H7 (cell line): Measurements from ENCODE around the gene PBX1. TPM values are rescaled to one million over a fixed set of nuclear protein-coding genes. Genes with fewer than 3 reads are reported as not detected.

Experiments
- DNase-seq: peaks from one replicate; pipeline ENCODE4 v3.0.0; 2012
- H3K27me3 ChIP-seq: 2 replicates; pipeline ENCODE4 v1.6.0; 2011; ENCODE audit warnings: mild to moderate bottlenecking, low read length; ENCODE audit not compliant: control insufficient read depth, insufficient read depth
- H3K36me3 ChIP-seq: replicated peaks from 2 replicates; pipeline ENCODE4 v1.5.1; 2011; ENCODE audit warnings: low read length; ENCODE audit not compliant: control insufficient read depth, insufficient read depth
- H3K4me3 ChIP-seq: 2 replicates; pipeline ENCODE4 v1.5.1; 2011; ENCODE audit warnings: low read depth, mild to moderate bottlenecking, control low read depth, low read length, moderate library complexity; ENCODE audit not compliant: insufficient read depth
- total RNA-seq: library from RNA; depleted of rRNA; stranded (reverse); fragments of >200 nt; shearing (Covaris generic); gene quantifications from 2 replicates; pipeline ENCODE4 v1.2.3, GENCODE V29; 2014

PBX1 gene
- total RNA-seq, 1 experiment from 2014 or later: 70.5 TPM

DNA sequence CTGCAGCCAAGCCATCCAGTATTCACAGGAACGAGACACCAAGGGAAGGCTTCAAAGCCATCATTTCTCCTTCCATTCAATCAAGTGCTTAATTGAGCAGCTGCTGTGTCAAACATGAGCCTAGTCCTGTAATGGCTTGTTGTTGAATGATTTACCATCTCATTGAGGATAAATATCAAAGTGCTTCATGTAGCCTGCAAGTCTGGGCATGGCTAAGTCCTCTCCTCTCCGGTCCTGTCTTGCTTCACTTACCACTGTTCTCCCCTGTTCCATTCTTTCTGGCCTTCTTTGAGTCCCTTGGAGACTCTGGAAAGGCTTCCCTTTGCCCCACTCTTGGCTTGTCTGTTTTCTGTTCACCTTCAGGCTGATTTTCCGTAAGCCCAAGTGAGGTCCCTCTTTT is 279.8 kb downstream of the PBX1 start:
- DNase-seq: no peak
- no peak overlapping the region for H3K4me3 ChIP-seq
- H3K36me3 ChIP-seq: no peaks in the 10 kb centered on the region; the same call in 1 of the 2 replicates

DNA sequence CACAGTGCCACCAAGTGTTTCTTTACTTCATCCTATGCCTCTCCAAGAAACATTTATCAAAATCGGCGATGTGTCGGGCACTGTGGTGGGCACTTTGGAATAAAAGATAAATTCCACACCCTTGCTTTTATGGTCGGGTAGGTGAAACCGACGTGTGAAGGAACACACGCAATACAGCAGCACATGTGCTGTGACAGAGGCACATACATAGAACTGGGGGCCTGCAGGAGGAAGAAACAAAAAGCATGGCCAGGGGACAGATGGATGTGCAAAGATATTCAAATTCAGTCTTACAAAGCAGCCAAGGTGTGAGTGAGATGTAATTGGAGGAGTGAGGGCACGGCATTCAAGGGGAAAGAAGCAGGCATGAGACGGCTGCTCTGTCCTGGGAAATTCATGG is 282.0 kb downstream of the PBX1 start:
- Histone ChIP-seq H3K27me3 (no peaks in the 10 kb centered on the region), H3K36me3 (no peaks in the 10 kb centered on the region; the same call in none of the 2 replicates), H3K4me3 (no peak overlapping the region)
- no peak for DNase-seq

More for the DNA sequence above, 279.8 kb downstream of the PBX1 start:
- H3K27me3 ChIP-seq: no peaks in the 10 kb centered on the region

DNA sequence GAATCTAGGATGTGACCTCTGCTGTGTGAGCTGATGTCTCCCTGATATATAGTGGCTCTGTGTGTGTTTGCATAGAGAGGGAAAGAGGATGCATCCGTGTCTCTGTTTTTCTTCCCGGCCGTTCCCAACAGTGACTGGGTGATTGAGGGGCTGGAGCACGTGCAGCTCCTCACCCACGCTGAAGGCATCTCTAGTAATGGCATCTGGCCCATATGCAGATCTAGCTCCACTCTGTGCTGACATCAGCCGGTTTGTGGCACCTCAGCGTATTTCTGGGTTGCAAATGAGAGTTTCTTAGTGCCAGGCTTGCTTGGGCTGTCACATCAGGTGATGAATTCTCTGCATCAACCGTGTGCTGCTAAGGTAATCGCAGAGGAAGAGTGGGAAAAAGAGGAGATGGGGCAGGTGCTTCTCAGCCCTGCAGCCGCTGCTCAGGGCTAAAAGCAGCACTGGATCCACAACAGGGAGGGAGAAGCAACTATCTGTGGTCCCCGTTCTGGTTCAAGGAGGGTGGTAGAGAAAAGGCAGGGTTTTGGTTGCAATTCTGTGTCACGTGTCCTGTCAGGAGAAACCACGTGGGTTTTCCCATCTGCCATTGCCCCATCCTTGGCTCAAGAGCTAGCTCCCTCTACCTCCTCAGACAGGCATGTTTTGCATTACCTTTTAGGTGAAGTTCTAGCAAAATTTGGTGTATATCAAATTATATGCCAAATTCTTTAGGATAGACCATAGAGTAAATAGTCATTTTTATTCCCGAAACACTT is 282.9 kb downstream of the PBX1 start:
- Histone ChIP-seq H3K27me3 (no peaks in the 10 kb centered on the region), H3K36me3 (peaks cover 4% of the 10 kb centered on the region), H3K4me3 (no peak overlapping the region)
- no peak for DNase-seq

DNA sequence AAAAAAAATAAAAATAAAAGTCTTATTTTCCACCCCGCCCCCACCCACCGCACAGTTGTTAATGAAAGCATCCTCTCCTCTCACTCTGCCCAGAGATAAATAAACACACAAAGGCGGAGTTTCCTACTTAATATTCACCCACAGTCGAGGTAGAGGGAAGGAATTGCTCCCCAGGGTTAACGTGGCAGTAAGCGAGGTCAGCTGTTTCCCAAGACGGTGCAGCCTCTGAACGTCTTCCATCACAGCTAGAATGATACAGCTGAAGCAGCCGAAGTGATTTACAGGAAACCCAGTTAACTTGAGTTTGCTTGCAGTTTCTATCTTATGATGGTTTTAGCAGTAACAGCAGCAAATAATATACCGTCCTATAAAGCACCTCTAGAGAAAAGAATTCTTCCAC is 283.9 kb downstream of the PBX1 start:
- no peaks in the 10 kb centered on the region for H3K27me3 ChIP-seq
- no peak overlapping the region for H3K4me3 ChIP-seq
- H3K36me3 ChIP-seq: peaks cover 11% of the 10 kb centered on the region
- no peak for DNase-seq

DNA sequence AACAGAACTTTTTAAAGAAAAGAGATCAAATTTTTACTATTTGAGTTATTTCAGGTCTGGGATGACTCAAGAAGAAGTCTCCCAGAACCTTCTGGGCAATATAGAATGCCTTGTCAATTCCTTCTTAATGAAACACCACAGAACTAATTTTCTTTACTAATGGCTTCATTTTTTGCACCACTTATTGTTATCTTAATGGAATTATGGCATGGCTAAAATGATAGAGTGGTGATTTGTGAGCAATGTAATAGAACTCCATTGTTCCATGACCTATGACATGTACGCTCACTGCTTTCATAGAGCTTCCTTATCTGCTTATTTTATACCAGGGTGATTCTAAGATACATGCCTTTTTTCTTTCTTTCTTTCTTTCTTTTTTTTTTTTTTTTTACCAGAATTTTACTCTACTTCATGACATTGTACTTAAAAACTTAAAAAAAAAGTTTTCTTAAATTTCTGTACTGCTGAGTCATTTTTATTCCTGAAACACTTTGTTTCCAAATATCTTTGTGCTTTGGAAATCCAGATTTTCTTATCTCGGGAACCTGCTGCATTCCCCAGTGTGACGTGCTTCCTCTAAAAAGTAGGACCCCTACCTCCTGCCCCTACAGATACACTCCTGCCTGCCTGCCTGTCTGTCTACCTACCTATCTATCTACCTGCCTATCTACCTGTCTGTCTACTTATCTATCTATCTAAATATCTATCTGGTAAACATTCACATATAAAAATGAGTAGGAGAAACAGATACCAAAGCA is 284.9 kb downstream of the PBX1 start:
- DNase-seq: no peak
- H3K36me3 ChIP-seq: peaks cover 11% of the 10 kb centered on the region
- no peak overlapping the region for H3K4me3 ChIP-seq
- no peaks in the 10 kb centered on the region for H3K27me3 ChIP-seq

DNA sequence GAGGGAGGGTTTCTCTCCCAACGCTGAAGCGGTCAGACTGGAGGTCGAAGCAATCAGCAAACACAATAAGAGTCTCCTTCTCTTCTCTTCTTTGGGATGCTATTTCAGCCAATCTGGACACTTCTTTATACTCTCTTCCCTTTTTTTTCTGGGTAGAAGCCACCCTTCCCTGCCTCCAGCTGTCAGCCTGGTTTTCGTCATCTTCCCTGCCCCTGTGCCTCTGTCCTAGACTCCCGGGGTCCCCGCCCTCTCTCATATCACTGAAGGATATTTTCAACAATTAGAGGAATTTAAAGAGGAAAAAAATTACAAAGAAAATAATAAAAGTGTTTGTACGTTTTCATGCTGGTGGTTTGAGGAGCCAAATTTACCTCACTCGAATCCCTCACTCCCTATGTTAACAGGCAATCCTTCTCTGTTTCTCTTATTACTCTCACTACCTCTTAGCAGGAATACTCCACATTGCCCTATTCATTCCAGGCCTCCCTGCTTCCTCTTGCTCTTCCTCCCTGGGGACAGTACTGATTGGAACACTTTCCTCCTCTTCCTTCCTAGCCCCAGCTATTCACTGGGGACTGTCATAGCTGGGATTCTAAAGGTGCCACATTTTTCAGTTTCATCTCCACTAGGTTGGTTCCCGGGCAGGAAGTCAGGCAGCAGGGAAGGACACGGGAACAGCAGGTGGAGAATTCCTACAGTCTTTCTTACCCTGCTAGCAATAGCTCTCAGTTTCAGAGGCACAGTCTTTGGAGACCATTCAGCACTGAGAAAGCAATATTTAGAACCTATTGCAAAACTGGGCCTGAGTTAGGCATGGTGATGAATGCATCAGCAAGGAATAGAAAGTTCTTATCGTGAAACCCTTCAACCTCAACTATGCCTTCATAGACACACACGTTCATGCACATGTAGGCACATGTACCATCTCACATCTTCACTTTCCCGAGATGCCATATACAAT is 288.0 kb downstream of the PBX1 start:
- peaks cover 11% of the 10 kb centered on the region for H3K36me3 ChIP-seq
- no peaks in the 10 kb centered on the region for H3K27me3 ChIP-seq
- DNase-seq: no peak
- H3K4me3 ChIP-seq: no peak overlapping the region

DNA sequence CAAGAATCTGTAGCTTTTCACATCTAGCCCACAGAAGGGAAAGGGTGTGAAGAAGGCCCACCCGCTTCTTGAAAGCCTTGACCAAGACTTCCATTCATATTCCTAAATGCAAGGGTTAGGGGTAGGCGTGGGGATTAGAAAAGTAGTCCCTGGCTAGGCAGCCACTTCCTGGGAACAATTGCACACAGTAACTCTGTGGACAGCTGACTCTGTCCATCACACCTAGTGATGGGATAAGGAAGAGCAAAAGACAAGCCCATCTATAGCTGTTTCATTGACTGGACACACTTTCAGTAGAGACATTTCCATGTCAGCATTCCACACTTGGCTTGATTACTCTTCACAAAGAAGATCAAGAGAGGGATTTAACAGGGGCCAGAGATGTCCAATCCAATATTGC is 294.2 kb downstream of the PBX1 start:
- no peak for DNase-seq
- no peak overlapping the region for H3K4me3 ChIP-seq
- H3K27me3 ChIP-seq: no peaks in the 10 kb centered on the region
- H3K36me3 ChIP-seq: no peaks in the 10 kb centered on the region

DNA sequence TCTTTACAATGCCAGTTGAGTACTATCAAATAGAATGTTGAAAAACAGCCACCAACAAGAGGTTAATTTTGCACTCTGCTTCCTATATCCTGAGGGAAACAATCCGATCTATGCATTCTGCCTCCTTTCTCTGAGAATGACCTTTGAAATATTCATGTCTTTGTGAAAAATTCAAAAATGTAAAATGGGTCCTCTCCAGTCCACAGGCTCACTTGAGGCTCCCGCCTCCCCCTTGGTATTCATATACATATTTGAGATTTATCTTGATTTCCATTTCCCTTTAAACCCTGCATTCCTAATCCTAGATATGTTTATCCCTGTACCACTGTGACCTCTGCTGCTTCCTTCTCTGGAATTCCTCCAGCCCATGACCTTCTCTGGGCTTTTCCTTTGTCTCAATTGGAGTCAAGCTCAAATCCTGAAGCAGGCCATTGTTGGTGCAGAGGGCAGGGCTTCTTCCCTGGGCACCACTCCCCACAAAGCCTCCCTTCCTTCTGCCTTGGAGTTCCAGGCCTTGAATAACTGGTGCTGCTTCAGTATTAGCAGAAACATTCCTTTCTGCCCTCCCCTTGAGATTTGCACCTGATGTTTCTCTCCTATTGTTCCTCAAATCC is 296.8 kb downstream of the PBX1 start:
- no peaks in the 10 kb centered on the region for H3K27me3 ChIP-seq
- H3K4me3 ChIP-seq: no peak overlapping the region
- no peaks in the 10 kb centered on the region for H3K36me3 ChIP-seq
- peak; percentile 6 for DNase-seq

DNA sequence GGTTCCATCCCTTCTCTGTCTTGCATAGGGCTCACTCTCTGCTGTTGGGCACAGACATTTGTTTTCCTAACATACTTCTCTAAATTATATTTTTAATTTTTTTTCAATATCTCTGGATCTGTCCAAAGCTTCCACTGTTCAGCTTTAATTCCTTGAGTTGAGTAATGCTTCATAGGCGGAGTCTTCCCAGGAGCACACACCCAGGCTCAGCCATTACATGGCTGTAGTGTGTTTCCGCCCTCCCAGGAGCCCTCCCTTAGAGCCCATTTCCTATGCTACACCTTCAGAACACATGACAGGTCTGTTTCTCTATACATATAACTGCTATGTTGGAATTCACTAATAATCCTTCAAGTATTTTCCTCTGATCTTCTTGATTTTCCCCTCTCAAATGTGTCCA is 297.4 kb downstream of the PBX1 start:
- Histone ChIP-seq H3K36me3 (no peaks in the 10 kb centered on the region), H3K27me3 (no peaks in the 10 kb centered on the region; the same call in 1 of the 2 replicates), H3K4me3 (no peak overlapping the region)
- no peak for DNase-seq

DNA sequence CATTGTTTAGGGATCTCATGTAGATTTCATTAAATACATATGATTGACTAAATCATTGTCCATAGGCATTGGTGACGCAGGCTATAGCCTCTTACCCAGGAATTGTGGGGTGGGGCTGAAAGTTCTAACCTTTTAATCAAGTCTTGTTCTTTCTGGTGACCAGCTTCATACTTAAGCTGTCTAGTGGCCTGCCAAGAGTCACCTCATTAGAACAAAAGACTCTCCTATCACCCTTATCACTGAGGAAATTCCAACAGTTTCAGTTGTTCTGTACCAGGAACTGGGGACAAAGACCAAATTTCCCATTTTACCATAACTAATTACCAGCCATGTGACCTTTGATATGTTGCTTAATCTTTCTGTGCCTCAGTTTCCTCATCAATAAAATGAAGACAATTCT is 298.5 kb downstream of the PBX1 start:
- no peaks in the 10 kb centered on the region for H3K36me3 ChIP-seq
- no peak overlapping the region for H3K4me3 ChIP-seq
- DNase-seq: no peak
- H3K27me3 ChIP-seq: peaks cover 4% of the 10 kb centered on the region; the same call in 1 of the 2 replicates

DNA sequence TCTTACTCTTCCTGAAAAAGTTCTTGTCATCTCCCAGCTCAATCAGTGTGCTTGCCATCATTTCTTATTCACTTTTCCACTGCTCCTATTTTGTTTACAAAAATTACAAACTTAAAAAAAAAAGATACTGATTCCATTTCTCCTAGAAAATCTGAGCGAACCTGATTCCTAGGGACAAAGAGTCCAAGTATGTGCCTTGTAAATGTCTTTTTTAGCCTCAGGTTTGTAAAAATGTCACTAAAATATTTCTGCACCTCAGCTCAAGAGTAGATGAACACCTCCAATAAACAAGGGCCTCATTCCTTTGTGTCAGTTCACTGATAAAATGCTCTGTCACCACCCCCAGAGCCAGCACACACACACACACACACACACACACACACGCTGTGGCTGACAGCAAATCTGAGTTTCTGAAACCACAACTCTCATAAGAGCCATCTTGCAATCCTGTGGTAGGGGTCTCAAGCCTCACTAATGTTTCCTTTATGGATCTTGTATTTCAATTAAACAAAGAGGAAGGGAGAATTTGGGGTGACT is 299.2 kb downstream of the PBX1 start:
- Histone ChIP-seq H3K27me3 (peaks cover 4% of the 10 kb centered on the region; the same call in 1 of the 2 replicates), H3K36me3 (no peaks in the 10 kb centered on the region), H3K4me3 (no peak overlapping the region)
- DNase-seq: no peak

DNA sequence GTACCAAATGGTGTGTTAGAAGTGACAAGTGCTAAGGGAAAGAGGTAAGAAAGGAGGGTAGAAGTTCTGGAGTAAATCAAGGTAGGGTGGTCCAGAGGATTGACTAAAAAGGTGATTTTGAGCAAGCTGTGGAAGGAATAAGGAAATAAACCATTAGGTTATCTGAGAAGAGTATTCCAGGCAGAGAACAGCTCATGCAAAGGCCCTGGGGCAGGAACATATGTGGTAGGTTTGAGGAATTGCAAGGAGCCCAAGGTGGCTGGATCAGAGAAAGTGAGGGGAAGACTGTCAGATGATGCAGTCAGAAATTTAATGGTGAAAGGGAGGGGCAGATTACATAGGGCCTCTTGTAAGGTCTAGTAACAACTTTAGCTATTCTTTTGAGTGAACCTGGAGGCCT is 302.6 kb downstream of the PBX1 start:
- peaks cover 4% of the 10 kb centered on the region; the same call in 1 of the 2 replicates for H3K27me3 ChIP-seq
- H3K4me3 ChIP-seq: no peak overlapping the region
- DNase-seq: no peak
- no peaks in the 10 kb centered on the region for H3K36me3 ChIP-seq

DNA sequence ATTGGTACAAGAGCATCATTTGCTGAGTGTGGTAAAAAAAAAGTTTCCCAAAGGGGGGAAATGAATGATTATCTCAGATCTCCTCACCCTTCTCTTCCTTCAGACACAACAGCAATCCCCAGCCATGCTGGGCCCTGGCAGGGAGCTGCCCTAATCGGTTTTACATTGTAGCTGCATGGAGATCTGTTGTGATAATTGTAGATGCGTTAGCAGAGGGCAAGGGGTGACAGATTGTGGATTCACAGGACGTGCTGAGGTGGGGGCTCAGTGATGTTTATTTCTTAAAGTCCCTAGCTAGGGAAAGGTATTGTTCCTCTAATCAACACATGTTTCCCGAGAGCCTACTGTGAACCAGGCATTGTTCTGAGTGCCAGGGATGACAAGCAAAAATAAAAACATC is 304.1 kb downstream of the PBX1 start:
- Histone ChIP-seq H3K27me3 (peaks cover 4% of the 10 kb centered on the region; the same call in 1 of the 2 replicates), H3K4me3 (no peak overlapping the region), H3K36me3 (no peaks in the 10 kb centered on the region)
- DNase-seq: no peak

DNA sequence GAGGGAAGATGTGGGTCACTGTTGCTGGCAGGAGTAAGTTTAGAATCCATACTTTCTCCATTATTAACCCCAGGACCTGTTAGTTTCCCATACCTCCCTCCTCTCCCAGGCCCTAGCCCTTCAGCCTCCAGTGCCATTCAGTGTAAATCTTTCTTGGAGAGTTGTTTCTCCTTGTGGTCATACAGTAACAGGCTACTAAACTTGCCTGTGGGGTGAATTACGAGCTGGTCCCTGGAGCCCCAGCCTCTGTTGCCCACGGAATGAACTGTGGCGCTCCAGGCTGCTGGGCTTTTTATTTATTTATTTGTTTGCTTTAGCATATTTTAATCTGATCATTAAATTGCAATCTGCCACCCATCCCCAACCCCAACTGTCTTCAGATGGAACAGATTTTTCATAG is 305.2 kb downstream of the PBX1 start:
- Histone ChIP-seq H3K4me3 (no peak overlapping the region), H3K36me3 (no peaks in the 10 kb centered on the region), H3K27me3 (peaks cover 4% of the 10 kb centered on the region; the same call in 1 of the 2 replicates)
- DNase-seq: no peak
